Activated CD4-positive, CD25-positive, alpha-beta regulatory T cell treated with anti-CD3 and anti-CD28 coated beads, Interleukin-2, amount 50 U/mL, for 24 hours (primary cell): ENCODE results near the gene GSAP.

ENCODE experiments used
- ATAC-seq, 2 donors: fragments of 150-1000 bp; cut with Tn5 transposase; one replicate each; pipeline ENCODE4 v1.10.0; 2021; ENCODE audit warnings: mild to moderate bottlenecking in 1 of 2, moderate library complexity in 1 of 2

The GSAP gene

GRCh38 chr7:77406421-77406820 is 9.7 kb downstream of the GSAP start:
- ATAC-seq = no peak

GRCh38 chr7:77404641-77405040 is 11.5 kb downstream of the GSAP start:
- ATAC-seq = no peak

GRCh38 chr7:77403957-77404356 is 12.2 kb downstream of the GSAP start:
- no peak for ATAC-seq

DNA sequence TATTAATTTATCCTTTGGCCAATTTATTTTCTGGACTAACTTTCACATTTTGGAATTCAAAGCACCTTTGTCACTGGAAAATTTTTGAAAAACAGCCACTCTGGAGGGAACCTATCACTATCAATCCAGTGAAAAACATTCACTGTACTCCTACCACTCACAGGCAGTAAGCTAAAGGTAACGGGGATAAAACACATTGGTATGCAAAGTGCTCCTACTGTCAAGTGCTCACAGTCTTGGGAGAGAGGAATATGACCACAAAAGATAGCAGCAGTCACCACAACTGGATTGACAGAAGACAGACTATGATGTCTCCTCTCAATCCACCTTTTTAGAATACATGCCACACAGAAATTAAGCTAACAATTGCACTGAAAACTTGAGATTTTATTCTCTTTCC is 13.3 kb downstream of the GSAP start:
- no peak for ATAC-seq

DNA sequence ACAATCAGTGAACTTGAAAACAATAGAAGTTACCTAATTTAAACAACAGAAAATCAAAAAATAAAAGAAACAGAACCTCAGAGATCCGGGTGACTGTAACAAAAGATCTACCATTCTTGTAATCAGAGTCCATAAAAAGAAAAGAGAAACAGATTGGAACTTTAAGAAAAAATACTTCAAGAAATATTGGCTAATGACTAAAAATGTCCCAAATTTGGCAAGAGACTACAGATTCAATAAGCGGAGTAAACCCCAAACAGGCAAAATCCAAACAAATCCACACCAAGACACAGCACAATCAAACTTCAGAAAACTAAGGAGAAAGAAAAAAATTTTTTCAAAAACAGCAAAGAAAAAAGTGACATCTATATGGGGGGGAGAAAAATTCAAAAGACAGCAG is 15.1 kb downstream of the GSAP start:
- ATAC-seq = no peak

GRCh38 chr7:77399816-77400215 is 16.3 kb downstream of the GSAP start:
- ATAC-seq = no peak

- ATAC-seq = no peak
These were observed 19.1 kb downstream of the GSAP start for GRCh38 chr7:77396894-77397547.

DNA sequence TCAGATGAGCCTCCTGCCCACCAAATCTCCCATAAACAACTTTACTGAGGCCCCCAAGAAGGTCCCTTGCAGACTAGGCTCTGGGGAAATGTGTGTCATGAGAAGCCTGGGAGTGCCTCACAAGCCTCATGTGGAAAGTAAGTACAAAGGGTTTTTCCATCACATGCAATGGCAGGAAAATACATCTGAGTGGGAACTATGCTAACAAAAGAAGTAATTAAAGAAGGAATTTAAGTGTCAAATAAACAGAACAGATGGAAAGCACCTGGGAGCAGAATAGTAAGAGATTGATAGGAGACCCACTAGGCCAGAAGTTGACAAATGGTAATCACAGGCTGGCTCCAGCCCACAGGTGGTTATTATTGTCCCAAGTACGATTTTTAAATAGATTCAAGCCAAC is 20.5 kb downstream of the GSAP start:
- ATAC-seq = no peak

DNA sequence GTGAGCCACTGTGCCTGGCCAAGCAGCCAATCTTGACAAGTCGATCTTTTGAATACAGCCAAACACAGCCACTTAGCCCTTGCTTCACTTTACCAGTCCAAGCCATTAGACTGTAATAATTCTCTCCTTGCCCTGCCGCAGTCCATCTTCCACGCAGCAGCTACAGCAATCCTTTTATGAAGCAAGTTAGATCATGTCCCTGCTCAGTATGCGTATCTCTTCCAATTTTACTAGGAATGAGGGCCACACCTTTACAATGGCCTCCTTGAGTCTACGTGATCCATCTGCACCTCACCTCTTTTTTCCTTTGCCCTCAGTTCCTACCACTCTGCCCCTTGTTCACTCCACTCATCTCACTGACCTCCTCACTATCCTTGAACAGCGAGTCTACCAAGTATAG is 22.2 kb downstream of the GSAP start:
- ATAC-seq = no peak

GRCh38 chr7:77393261-77393660 is 22.9 kb downstream of the GSAP start:
- peak; percentile 98 to 99 for ATAC-seq

GRCh38 chr7:77391230-77391629 is 24.9 kb downstream of the GSAP start:
- no peak for ATAC-seq

DNA sequence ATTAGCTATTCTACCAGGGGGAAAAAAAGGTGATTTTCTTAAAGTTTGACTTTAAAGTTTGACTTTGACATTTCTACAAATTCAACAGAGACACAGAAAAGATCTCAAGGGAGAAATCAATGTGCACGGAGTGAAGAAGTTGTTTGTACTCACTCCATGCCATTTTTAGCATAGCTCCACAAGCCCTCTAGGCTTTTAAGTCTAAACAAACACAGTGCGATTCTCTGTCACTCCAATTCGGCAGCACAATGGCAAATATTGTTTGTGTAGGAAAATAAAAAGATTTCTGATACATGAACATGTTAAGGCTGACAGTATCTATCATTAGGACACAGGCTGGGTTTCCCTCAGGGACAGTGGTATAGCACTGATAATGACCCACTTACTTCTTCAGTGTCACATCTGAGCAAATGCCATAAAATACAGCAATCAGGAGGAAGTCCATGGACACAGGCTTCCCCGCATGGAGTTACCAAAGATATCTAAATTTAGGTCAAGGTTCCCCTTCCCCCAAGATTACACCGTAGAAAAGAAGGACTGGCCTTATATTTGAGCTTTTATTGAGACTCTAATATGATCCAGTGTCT is 28.0 kb downstream of the GSAP start:
- no peak for ATAC-seq

DNA sequence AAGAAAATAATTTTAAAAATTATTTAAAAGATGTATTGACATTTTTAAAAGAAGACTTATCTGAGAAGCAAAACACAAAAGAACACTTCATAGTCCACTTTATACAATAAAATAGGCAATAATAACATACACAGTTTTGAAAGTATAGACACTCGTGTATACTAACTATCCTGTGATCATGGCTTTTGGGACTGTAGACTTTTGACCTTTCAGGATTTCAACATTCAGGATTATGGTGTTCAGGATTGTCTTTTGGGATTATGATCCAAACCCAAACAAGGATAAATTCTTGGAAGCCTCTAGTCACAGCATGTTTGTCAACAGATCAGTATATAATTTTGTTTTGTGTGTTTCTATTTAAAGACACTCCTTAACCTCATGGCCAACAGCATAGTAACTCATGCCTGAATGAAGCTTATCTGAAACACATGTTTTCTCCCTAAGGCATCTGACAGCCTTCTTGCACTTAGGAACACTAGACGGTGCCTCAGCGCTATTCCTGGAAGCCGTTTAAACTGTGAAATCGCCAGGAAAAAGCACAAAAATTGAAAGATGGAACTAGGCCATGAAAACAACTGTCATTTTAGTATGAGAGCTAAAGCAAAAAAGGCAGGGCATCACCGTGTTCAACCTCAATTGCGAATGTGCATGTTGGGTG is 29.9 kb downstream of the GSAP start:
- no peak for ATAC-seq

GRCh38 chr7:77383333-77383740 is 32.8 kb downstream of the GSAP start:
- ATAC-seq = no peak

DNA sequence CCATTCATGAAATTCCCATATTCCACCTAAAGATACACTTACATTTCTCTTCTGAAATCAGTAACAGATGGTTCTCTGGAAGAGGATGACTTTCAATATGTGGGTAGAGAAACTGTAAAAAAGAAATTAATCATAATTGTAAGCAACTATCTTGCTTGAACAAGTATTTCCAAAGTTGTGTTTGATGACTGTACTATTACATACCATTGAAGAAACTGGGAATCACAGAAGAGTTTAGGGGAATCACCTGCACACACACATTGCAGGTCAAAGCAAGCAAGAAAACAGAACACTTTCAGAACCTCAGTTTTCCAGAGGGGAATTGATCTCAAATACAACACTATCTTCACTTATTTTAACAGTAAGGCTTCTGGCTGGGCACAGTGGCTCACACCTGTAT is 33.6 kb downstream of the GSAP start:
- ATAC-seq = no peak

GRCh38 chr7:77378584-77378983 is 37.6 kb downstream of the GSAP start:
- no peak for ATAC-seq

DNA sequence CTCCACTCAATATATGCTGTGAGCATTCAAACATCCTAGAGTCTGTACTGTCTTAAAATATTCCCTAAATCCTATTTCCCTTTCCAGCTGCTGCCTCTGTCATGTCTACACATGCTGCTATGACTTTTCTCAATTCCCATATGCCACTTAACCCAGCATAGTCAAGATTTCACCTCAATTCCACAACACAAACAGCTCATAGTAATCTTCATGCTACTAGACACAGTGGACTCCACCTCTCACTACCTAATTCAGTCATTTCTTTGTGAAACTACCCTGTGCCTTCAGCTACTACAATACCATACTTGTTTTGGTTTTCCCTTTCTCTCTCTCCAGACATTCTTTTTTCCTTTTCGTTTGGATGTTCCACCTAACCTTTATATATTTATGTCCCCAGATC is 45.5 kb downstream of the GSAP start:
- ATAC-seq = no peak

GRCh38 chr7:77368974-77369373 is 47.2 kb downstream of the GSAP start:
- no peak for ATAC-seq

GRCh38 chr7:77367976-77368375 is 48.2 kb downstream of the GSAP start:
- no peak for ATAC-seq

- no peak for ATAC-seq
These were observed 53.2 kb downstream of the GSAP start for GRCh38 chr7:77362905-77363304.

DNA sequence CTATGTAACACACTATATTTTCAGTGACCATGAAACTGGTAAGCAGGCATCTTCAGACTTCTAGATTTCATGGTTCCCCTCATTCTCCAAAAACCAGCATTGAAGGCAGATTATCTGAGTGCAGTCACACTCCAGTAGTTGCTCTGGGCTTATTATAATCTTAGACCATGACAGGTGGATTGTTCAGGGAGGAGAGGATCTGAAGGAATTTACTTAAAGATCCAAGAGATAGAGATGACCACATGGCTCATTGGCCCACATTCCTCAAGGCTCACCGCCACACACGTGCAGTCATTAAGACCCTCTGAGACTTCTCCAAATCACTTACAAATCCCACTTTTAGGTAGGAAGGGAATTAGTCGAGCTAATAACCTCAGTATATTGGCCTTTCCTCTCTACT is 55.2 kb downstream of the GSAP start:
- no peak for ATAC-seq

- ATAC-seq = no peak
These were observed 56.0 kb downstream of the GSAP start for GRCh38 chr7:77360104-77360503.

DNA sequence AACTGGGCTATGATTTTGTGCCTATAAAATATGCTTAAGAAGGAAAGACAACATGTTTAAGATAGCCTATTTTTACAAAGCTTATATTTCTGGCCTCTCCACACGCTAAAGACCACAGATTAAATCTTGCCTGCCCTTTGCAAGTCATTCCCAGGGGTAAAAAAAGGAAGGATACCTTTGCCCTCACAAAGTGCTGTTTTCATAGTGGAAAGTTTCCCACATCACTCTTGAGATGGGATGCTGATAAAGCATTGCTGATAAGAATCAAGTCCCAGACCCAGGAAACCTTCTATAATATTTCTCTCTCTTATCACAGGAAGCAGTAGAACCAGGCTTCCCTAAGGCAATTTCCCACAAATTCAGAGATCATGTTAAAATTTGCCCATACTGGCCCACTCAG is 56.5 kb downstream of the GSAP start:
- ATAC-seq = no peak

- ATAC-seq = no peak
These were observed 61.2 kb downstream of the GSAP start for GRCh38 chr7:77354914-77355313.

DNA sequence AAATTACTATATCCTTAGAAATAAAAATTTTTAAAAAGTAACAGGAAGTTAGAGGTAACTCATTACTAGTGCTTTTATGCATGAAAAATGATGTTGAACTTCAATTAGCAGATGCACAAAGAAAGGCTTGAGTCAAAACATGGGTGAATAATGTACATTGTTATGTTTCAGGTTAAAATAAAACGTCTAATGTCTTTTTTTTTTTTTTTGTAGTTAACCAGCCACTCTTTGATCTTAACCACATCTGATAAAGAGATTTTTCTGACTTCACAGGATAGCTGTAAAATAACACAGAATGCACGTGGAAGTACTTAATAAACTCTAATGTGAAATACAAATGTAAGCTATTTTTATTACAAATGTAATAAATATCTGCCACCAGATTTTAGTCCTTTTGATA is 61.7 kb downstream of the GSAP start:
- ATAC-seq = peak; percentile 49 to 57
